Stimulated activated CD8-positive, alpha-beta memory T cell treated with anti-CD3 and anti-CD28 coated beads, Interleukin-15, amount 100 ng/mL, for 24 hours (primary cell): ENCODE measurements around the gene ACTG1.
A peak's percentile ranks its signal among the peaks of the same experiment; 100 is the strongest.

Experiments used
- DNase-seq: peaks from one replicate; pipeline ENCODE4 v3.0.0-alpha.2; 2020; ENCODE audit warnings: low read depth

Gene ACTG1

DNA sequence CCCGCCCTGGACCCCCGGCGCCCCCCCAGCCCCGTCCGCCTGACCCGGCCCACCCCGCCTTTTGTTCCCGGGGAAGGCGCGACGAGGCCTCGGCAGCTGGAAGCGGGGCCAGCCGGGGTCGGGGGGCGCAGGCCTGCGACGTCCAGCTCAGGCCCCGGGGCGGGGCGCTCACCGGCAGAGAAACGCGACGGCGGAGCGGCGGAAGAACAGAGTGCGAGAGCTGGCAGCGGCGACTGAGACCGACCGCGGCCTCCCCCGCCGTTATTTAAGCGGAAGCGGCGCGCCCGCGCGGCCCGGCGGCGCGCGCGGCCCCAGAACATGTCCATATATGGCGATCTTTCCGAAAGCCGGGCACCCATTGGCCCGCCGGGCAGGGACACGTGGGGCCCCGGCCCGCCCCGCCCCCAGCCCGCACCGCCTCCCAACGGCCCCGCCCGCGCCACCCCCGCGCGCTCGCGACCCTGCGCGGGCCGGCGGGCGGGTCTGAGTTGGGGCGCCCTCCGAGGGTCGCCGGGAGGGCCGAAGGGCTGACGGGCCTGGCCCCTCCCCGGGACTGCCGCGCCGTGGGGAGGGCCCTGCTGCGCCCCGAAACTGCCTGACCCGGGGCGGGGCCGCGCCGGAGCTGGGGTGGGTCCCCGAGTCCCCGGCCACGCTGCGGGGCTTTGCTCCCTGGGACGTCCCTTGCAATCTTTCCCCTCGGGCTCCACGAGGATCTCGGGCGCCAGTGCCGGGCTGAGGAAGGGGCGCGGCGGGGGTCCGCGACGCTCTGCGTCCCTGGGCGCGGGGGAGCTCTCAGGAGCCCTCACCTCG is at the start of gene ACTG1:
ACTG1 (minus strand) TSS at position 238 of the 810 bp plus-strand sequence. CDS start 445 bp downstream, outside the sequence.
- peak; percentile 87 for DNase-seq

DNA sequence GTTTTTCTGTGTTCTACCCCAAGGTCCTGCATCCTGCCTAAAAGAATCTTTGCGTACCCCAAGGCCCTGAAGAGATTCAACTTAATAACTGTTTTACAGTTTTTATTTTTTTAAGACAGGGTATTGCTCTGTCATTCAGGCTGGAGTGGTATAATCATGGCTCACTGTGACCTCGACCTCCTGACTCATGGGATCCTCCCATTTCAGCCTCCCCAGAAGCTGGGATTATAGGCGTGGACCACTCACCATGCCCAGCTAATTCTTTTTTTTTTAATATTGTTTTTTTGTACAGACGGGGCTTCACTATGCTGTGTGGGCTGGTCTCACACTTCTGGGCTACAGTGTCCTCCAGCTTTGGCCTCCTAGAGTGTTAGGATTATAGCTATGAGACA is 48.9 kb upstream of the ACTG1 start:
- DNase-seq: no peak

DNA sequence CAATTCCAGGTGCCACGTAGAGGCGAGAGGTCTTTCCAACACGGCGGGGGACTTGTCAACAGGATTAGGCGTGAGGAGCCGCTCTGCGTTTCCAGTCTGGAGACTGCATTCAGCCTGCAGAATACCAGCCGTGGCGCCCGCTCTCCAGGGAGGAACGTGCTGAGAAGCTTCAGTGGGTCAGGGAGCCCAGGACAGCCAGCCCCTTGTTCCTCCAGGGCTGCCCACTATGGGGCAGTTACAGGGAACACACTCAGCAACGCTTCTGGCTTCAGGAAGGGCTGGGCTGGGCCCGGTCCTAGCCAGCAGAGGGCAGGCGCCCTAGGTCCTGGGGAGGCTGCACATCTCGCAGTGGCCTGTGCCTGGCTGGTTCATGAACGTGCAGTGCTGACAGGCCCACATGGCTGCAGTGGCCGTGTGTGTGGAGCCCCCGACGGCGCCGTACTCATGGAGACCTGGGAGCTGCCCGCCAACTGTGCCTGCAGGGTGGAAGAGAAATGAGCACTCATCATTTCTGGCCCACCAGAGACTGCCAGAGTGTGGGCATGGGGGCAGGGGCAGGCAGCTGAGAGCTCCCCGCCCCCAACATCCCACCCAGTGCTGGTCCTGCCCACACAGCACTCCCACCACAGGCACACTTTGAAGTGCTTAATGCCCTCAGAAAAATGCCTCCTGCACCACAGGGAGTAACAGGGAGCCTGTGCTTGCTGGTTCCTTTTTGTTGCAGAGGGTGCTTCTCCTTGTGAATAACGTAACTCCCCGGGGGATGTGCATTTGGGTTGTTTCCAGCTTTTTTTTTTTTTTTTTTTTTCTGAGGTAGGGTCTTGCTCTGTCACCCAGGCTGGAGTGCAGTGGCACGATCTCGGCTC is 46.6 kb upstream of the ACTG1 start:
- DNase-seq: no peak

DNA sequence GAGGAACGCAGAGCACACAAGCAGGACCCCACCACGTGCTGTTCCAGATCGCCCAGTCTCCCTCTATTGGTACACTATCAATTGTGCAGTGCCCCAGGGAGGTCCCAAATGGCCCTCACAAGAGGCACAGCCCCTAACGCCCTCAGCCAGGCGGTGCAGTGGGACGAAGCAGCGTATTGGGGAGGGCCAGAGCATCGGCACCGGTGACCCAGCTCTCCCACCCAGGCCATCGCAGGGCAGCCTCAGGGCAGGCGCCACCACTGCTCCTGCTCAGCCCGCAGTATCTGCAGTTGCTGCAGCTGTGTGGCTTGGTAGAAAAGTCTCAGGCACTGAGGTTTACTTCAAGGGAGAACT is 45.5 kb upstream of the ACTG1 start:
- DNase-seq: no peak

DNA sequence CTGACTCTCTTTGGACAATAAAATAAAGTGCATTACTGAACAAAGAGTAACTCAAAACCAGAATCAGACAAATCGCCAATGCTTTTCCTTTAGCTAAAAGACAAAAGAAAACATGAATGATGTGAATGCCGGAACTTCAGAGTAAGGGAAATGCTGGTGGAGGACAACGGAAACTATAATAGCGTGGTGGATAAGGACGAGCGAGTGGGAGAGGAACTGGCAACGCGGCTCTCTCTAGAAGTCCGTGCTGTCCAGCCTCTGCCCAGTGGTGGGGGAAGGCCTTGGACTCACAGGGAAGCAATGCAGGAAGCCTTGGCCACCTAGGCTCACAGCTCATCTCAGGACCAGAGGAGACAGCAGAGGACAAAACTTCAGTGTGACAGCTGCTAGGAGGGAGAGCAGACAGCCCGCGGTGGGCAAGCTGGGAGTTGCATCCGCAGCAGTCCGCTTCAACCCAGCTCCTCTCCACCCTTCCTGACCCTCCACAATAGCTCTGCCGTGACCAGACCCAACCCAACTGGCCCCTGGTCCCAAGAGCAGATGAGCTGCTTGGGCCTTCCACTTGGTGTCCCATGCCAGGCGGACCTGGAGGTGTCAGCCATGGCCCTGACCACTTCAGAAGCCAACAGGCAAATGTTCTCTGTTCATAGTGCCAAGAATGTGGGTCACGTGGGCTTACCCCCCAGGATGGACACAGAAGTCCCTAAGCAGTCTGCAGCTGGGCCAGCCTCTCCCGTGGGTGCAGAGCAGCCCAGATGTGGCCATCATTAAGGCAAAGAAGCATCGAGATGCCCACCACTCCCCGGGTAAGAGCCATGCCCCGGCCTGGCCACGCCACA is 44.9 kb upstream of the ACTG1 start:
- DNase-seq: no peak

DNA sequence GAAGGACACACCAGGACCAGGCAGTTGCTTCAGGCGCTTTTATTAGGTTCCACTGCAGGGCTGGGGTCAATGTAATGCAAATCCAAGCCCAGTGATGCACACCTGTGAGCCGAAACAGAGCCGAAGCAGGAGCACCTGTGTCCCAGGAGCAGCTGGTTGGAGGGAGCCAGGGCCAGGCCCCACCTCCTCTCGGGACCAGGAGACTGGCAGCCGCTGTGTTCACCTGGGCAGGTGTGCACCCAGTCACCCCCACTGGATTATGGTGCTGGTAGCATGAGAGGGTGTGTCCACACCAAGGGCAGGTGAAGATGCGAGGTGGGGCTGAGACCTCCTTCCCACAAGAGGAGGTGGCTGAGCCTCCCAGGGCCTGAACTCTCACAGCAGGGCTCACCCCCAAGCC is 44.3 kb upstream of the ACTG1 start:
- DNase-seq: no peak

DNA sequence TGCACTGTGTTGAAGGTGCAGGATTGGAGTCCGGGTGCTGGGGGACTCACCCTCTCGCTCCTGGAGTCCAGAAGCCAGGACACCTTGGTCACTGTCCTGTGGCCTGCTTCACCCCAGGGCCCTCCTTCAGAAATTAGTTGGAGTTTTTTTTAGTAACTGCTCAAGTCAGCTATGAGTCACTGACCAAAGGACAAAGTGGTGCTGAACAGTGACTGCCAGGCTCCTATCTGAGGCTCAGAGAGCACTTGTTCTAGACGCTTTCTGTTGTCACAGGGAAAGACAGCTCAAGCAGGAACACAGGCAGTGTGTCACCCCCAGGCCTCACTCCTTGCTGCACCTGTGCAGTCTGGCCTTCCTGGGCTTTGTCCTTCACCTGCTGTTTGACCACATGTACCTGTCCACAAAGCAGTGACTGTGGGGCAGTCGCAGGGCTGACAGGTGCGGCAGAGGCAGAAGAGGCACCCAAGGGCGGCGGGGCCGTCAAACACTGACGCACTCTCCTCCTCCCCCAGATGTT is 43.6 kb upstream of the ACTG1 start:
- no peak for DNase-seq

DNA sequence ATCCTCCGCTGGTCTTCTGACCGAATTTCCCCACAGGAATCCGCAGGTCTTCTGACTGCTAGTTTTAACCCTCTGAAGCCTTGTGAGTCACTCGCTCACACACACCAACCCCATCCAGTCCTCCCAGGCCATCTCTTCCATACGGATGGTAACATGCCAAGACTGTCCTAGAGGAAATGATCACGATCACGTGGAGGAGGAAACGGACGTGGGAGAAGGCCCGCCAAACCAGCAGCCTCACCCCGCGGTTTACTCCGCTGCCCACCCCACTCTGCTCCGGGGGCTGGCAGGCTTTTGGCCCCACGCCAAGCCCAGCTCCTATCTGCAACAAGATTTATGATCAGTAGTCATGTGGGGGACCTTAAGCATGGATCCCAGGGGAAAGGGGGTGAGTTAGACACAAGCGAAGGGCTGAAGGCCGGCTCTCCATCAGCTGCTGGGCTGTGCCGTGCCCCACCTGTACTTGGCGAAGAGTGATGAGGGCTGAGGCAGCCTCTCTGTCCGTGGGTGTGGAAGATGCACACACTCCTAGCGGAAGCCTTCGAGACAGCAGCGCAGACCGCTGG is 41.1 kb upstream of the ACTG1 start:
- DNase-seq: no peak

DNA sequence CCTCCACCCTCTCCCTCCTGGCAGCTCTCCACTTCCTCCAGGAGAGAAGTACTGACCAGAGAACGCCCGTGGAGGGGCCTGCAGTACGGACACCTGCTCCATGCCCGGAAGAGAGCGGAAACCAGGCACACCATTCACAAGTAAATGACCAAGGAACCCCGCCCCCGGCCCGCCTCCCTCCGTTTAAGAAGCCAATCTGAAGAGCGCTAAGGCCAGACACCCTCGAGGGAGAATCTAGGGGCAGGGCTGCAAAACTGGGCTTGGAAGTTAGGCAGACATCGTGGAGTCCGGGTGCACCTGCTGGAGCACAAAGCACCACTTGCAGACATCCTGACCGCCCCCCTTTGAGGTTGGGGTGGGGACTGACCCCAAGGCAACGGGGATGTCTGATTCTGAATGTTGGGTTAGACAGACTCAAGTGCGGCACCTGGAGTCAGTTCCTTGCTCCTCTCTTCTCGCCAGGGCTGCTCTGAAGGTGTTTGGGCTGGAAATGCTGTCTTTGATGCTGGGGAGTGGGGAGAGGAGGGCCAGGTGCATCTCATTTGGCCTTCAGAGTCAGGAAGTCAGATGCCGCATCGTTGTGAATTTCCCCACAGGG is 40.5 kb upstream of the ACTG1 start:
- peak; percentile 40 for DNase-seq

DNA sequence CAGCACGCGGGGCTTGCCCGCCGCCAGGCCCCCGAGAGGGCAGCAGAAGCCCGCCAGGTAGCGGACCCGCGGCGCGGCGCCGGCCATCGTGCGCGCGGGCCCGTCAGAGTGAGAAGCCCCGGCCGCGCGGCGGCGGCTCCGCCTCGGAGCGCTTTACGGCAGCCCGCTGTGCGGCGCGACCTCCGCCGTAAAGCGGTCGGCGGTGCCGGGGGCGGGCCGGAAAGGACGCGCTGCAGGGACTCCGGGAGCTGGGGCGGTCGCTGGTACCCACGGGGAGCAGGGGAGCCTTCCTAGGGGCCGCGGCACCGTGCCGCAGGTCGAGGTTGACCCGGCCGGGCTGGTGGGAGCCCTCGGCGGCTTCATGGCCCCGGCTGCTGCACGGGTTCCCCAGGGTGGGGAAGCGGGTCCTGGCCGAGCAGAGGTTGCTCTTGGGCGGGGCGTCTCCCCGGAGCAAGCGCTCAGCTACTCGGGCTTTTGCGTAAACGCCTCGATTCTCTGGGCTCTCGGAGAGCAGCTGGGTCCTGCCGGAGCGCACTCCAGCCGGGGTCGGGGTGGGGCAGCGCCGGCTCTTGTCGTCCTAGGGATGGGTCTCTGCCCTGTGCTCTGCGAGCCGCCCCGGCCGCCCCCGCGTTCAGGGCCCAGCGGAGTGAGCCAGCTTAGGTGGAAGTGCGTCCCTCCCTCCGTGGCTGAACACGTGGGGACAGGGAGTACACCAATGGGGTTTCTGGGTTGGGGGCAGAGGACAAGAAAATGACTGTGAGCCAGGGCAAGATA is 39.8 kb upstream of the ACTG1 start, which contains the start of gene FAAP100:
FAAP100 (minus strand) TSS at position 110 of the 774 bp plus-strand sequence; CDS start at position 87, 23 bp downstream.
- DNase-seq: peak; percentile 71

DNA sequence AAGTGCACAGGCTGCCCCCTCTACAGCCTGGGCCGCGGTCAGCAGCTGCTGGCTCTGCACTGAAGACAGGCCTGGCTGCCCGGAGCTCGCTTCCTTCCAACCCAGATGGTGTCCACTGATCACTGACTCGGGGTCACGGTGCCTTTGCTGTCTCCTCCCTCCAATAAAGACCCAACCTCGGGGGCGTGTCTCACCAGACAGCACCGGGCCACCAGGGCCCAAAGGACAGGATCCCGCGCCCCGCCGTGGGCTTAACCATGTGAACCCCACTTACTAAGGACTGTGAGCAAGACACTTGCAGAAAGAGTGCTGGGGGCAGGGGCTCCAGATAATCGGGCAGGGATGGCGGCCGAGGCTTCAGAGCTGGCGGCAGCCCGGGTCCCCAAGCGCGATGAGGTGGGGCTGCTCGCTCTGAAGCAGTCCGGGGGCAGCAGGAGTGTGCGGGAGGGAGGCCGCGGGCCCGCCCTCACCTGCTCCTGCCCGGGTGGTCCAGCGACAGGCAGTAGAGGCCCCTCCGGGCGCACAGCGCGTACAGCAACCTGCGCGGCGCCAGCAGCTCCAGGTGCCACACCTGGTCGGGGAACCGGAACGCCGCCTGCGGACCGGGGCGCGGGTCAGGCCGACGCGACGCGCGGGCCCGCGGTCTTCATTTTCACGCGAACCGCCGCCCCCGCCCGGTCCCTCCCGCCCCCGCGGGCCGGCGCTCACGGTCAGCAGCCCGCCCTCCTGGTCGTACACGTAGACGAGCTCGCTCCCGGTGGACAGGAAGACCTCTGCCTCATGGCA is 39.1 kb upstream of the ACTG1 start:
- DNase-seq: no peak

DNA sequence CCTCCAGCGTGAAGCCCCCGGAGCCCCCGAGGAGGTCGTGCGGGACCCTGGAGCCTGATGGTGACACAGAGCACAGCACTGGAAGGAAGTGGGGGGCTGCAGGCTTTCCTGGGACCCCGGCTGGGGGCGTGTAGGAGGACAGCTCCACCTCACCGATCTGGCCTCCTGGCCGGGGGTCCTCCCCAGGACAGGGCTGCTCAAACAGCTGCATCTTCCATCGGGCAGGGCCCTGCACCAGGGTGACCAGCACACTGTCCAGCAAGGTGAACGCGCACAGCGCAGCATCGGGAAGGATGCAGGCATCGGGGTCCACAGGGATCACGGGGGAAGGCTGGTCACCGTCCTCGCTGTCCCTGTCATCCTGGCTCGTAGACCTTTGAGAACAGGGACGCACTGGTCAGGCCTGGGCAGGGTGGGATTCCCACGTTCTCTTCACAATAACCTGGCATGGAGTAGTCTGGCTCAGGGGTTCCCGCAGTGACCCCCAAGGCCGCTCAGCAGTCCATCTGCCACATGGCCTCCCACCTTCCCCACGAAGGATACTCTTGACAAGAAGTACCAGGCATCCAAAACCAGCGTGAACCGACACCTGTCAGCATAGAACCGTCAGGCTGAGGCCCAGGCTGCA is 38.3 kb upstream of the ACTG1 start:
- no peak for DNase-seq

DNA sequence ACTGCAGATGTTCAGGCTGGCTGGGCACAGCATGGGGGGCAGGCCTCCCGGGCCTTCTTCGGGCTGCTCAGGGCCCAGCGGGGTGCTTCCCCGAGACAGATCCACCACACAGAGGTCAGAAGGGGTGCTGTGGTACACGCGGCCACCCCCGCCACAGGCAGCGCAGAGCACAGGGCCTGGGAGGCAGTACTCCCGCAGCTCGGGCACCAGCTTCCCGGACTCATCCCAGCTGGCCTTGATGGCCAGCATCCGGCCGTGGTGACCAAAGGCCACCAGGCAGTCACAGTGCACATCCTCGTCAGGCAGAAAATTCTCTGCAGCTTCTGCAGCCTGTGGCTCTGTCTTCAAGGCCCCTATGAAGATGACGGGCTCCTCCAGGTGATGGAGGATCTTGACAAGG is 37.7 kb upstream of the ACTG1 start:
- no peak for DNase-seq

DNA sequence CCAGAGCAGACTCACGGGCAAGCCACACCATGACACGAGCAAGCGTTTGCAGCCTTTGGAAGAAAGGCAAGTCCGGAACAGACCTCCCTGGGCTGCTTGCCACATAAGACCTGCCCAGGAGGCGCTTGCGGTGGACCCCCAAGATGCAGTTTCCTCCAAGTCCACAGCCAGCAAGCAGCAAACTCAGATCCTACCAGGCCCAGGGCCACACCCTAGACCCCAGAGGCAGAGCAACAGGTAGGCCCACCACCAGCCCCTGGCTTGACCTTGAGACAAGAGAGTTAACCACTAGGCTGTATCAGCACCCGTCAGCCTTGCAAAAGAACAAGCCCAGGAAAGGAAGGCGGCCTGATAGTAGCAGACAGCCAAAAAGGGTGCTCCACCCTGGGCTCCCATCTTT is 37.2 kb upstream of the ACTG1 start:
- DNase-seq: no peak

DNA sequence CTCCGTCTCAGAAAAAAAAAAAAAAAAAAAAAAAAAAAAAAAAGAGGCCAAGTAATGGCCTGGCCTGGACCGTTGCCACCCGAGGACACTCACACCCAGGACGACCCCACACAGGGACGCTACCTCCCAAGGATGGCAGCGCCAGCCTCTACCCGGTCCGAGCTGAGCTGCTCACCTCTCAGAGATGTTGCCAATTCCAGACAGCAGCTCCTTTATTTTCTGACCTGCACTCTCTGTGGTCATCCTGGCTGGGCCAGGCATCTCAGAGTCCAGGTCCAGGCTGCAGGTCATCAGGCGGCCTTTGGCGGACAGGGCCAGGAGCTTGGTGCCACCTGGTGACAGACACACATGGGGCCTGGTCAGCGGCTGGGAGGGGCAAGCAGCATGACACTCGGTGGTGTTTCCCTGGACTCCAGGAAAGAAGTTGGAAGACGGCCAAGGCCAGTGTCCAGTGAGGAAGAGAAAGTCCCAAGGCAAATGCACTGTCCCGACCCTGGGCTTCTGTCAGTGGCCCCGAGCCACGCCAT is 36.5 kb upstream of the ACTG1 start:
- no peak for DNase-seq

DNA sequence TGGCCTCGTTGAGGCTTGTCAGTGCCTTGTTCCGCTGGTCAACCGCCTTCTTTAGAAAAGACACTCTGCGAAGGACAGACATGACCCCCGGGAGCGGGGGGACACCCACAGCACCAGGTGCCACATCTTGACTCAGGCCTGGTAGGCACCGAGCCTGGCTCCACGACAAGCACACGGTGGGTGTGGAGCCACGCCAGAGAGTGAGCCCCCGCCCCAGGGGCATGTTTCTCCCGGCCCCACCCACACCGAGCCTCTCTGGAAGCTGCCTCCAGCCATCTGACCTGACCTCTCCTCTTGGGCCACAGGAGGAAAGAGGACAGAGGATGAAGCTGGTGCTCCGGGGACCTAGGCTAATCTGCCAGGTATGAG is 35.0 kb upstream of the ACTG1 start:
- DNase-seq: no peak

DNA sequence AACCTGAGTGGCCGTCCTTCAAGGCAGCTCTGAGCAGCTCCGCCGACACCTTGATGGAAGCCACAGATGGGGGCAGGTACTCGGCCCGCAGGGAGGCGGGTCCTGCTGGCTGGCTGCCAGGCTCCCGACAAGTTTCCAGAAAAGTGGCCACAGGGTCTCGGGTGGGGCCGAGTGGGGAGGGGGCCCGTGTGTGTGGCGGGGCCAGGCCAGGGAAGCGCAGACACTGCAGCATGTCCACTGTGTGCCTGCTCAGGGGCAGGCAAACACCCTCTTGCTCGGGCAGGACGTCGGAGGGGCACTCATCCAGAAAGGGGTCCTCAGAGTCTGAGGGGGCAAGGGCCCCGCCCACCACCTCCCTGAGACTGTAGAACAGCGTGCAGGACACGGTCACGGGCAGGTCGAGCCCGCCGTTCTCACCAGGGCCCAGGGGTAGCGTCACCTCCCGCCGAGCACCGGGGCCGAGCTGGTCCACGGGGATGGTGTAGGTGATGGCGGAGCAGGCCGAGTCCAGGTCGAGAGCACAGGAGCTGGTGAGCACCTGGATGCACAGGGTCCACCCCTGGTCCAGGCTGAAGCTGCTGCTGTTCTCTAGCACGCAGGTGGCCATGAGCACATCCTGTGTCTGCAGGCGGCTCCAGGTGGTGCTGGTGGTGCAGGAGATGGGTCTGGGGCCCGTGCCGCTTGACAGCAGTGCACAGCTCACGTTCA is 34.5 kb upstream of the ACTG1 start:
- no peak for DNase-seq
